GM19035 (cell line): Measurements from ENCODE around the gene SLC25A48.

Experiments
- ATAC-seq: cut with Tn5 transposase; IDR thresholded peaks from one replicate; pipeline ENCODE4 v1.9.1; 2021; ENCODE audit not compliant: unreplicated experiment

The SLC25A48 gene

GRCh38 chr5:135915466-135916001 is 81.1 kb downstream of the SLC25A48 start:
- no peak for ATAC-seq

- ATAC-seq, result no peak
Measured at GRCh38 chr5:135916638-135917263, 82.3 kb downstream of the SLC25A48 start.

- no peak for ATAC-seq
Measured at GRCh38 chr5:135920199-135920598, 85.7 kb downstream of the SLC25A48 start.

GRCh38 chr5:135921388-135921787 is 86.9 kb downstream of the SLC25A48 start:
- no peak for ATAC-seq

GRCh38 chr5:135930029-135930948 is 95.8 kb downstream of the SLC25A48 start:
- ATAC-seq, result no peak

- no peak for ATAC-seq
Measured at GRCh38 chr5:135930949-135931295, 96.5 kb downstream of the SLC25A48 start.

GRCh38 chr5:135934939-135935338 is 100.5 kb downstream of the SLC25A48 start:
- ATAC-seq, result no peak

- no peak for ATAC-seq
Measured at GRCh38 chr5:135937245-135937911, 102.9 kb downstream of the SLC25A48 start.
